GM12864 (cell line): Measurements from ENCODE around the gene ABHD17C.

ENCODE experiments used
- DNase-seq: peaks from one replicate; pipeline ENCODE4 v3.0.0-alpha.2; 2011; ENCODE audit warnings: low read depth
- H3K4me3 ChIP-seq: 2 replicates; pipeline ENCODE4 v1.5.1; 2011; ENCODE audit warnings: mild to moderate bottlenecking, low read depth, low read length, control low read depth
- CTCF ChIP-seq: IDR thresholded peaks from 2 replicates; pipeline ENCODE4 v1.5.1; 2011; ENCODE audit warnings: low read depth, mild to moderate bottlenecking, moderate library complexity, low read length, control low read depth, inconsistent platforms; ENCODE audit errors: missing control alignments

ABHD17C gene

DNA sequence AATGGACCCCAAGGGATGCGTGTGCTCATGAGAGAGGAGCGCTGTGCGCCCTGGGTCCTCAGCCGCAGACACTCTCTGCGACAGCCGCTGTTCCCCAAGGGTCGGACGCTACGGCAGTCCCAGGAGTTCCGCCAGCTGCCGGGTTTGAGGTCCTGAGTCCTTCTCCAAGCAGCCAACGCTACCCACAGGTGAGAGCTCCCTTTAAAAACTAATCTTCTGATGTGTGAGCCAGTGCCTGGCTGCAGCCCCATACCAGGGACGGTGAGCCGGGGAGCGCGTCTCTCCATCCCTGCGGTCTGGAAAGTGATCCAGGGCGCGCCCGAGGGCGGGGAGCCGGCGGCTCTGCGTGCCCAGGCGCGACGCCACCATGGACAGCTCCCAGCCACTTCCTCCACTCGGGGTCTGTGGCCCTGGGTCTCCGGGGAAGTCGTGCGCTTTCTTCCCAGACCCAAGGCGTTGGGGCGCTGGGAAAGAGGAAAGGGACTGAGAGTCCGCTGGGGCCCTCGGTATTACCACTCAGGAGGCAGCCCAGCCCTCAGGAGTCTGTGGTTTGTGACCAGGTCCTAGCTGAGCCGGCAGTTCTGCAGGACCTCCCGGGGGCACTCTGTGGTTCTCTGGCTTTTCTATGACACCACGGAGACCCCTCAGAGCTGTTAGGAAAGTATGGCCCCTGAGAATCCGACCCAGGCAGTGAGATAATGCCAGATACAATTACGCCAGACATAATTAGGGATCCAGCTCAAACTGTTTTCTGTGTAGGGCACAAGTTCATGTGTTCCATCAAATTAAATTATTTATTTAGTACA lies 85.5 kb downstream of the ABHD17C start:
- no peak for DNase-seq
- no peak for TF ChIP-seq CTCF
- H3K4me3 ChIP-seq, result no peak overlapping the region

- DNase-seq, result no peak
- no peak for TF ChIP-seq CTCF
- H3K4me3 ChIP-seq, result no peak overlapping the region
Observed at GRCh38 chr15:80783260-80783659, 88.2 kb downstream of the ABHD17C start.

GRCh38 chr15:80785335-80785734 lies 90.2 kb downstream of the ABHD17C start:
- no peak for DNase-seq
- no peak for TF ChIP-seq CTCF
- no peak overlapping the region for H3K4me3 ChIP-seq

DNA sequence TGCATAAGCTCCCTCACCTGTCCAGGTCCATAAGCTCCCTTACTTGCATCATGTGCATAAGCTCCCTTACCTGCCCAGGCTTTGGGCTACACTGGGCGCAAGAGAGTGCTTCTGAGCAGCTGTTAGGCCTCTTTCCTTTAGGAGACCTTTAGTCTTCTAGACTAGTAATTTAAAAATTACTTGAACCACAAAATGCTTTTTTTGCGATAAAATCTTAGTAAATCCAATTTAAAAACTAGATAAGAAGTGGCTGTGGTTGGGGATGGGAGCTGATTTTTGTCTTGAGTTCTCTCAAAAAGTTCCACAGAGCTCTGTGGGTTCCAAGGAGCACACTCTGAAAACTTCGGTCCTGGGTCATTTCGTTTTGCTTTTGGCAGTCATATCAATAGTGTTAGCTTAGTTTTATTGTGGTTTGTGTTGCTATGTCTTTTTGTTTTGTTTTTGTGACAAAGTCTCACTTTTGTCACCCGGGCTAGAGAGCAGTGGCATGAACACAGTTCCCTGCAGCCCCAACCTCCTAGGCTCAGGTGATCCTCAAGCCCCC lies 90.8 kb downstream of the ABHD17C start:
- no peak for DNase-seq
- no peak overlapping the region for H3K4me3 ChIP-seq
- TF ChIP-seq CTCF, result no peak

GRCh38 chr15:80787316-80787715 lies 92.2 kb downstream of the ABHD17C start:
- no peak overlapping the region for H3K4me3 ChIP-seq
- DNase-seq, result no peak
- no peak for TF ChIP-seq CTCF

GRCh38 chr15:80788536-80788935 lies 93.4 kb downstream of the ABHD17C start:
- TF ChIP-seq CTCF, result no peak

DNA sequence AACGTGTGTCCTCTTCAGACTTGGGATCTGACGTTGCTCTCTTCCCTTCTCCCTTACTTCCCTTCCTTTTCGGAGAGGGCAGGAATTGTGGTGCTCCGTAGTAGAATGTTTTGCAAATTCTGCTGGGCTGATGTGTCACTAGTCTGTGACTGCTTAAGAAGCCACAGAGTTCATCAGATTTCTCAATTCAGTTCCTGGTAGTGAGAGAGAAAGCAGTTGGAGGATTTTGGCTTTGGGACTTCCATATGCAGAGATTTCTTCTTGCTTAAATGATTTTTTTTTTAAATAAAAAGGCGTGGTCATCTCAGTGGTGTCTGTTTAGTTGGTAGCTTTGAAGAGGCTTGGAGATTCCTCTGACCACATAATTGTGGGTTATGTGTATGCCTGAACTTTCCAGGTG lies 94.2 kb downstream of the ABHD17C start:
- TF ChIP-seq CTCF, result no peak
- H3K4me3 ChIP-seq, result no peak overlapping the region
- DNase-seq, result no peak

More at GRCh38 chr15:80788536-80788935, 93.4 kb downstream of the ABHD17C start:
- no peak for DNase-seq
- H3K4me3 ChIP-seq, result no peak overlapping the region
